CD4-positive, alpha-beta T cell treated with Interleukin-1 beta for 1 hour (primary cell): ENCODE data around the gene LRP1-AS.

Experiments used
- DNase-seq, 2 donors: peaks; one replicate each; pipeline ENCODE4 v3.0.0-alpha.2; 2020 to 2022

The LRP1-AS gene

DNA sequence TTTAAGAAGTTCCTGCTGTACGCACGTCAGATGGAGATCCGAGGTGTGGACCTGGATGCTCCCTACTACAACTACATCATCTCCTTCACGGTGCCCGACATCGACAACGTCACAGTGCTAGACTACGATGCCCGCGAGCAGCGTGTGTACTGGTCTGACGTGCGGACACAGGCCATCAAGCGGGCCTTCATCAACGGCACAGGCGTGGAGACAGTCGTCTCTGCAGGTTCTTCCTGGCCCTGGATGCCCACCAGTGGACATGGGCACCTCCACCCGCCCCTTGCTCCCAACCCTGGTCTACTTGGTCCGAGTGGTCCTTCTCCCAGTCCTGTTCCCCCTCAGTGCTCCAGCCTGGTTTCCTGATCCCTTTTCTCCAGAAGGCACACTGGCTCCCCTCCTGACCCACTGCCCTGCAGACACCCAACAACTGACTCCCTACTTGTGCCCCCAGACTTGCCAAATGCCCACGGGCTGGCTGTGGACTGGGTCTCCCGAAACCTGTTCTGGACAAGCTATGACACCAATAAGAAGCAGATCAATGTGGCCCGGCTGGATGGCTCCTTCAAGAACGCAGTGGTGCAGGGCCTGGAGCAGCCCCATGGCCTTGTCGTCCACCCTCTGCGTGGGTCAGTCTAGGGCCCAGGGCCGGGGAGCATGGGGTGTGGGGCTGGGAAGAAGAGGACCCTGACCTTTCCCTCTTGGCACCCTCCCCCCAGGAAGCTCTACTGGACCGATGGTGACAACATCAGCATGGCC, 32.1 kb upstream of the LRP1-AS start:
- no peak for DNase-seq

DNA sequence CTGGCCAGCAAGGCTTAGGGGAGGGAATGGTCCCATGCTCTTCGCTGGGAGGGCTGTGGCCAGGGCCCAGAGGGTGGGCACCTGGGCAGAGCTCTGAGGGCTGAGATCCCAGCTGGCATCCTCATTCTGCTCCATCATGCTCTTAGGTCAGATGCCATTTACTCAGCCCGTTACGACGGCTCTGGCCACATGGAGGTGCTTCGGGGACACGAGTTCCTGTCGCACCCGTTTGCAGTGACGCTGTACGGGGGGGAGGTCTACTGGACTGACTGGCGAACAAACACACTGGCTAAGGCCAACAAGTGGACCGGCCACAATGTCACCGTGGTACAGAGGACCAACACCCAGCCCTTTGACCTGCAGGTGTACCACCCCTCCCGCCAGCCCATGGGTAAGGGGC, 30.8 kb upstream of the LRP1-AS start:
- DNase-seq: no peak

DNA sequence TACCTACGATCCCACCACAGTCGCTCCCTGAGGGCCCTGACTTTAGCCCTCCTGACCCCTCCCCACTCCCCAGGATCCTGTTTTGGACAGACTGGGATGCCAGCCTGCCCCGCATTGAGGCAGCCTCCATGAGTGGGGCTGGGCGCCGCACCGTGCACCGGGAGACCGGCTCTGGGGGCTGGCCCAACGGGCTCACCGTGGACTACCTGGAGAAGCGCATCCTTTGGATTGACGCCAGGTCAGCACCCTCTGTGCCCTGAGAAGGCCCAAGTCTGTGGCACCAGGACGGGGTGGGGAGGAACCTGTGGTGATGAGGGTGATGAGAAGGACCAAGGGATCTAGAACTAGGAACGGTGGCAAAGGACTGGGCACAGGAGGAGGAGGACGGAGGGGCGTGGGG, 29.9 kb upstream of the LRP1-AS start:
- no peak for DNase-seq

DNA sequence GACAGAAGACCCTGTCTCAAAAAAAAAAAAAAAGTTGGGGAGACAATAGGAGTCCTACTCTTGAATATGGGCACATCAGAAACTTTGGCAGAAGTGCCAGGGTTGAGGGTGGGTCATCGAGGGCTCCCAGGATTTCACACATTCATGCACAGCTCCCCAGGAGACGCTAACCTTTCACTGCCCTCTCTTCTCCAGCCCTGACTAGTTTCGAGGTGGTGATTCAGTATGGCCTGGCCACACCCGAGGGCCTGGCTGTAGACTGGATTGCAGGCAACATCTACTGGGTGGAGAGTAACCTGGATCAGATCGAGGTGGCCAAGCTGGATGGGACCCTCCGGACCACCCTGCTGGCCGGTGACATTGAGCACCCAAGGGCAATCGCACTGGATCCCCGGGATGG, 29.4 kb upstream of the LRP1-AS start:
- no peak for DNase-seq

- no peak for DNase-seq
Observed at GRCh38 chr12:57176139-57176477, 28.7 kb upstream of the LRP1-AS start.

DNA sequence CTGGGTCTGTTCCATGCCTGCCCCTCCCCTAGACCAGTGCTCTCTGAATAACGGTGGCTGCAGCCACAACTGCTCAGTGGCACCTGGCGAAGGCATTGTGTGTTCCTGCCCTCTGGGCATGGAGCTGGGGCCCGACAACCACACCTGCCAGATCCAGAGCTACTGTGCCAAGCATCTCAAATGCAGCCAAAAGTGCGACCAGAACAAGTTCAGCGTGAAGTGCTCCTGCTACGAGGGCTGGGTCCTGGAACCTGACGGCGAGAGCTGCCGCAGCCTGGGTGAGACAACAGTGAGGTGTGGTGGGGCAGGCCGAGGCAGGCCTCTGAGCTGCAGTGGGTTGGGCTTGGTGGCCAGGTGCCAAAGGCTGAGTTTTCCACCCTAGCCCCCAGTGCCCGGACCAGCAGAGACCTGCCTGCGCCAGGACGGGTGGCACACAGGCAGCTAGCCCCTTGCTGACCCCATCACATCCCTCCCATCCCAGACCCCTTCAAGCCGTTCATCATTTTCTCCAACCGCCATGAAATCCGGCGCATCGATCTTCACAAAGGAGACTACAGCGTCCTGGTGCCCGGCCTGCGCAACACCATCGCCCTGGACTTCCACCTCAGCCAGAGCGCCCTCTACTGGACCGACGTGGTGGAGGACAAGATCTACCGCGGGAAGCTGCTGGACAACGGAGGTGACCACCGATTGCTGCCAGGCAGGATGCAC, 28.2 kb upstream of the LRP1-AS start:
- DNase-seq: peak; percentile 29 to 39

- DNase-seq: no peak
Observed at GRCh38 chr12:57173683-57174082, 26.3 kb upstream of the LRP1-AS start.

- DNase-seq: no peak
Observed at GRCh38 chr12:57173089-57173488, 25.7 kb upstream of the LRP1-AS start.

GRCh38 chr12:57171668-57172067, 24.2 kb upstream of the LRP1-AS start:
- no peak for DNase-seq

DNA sequence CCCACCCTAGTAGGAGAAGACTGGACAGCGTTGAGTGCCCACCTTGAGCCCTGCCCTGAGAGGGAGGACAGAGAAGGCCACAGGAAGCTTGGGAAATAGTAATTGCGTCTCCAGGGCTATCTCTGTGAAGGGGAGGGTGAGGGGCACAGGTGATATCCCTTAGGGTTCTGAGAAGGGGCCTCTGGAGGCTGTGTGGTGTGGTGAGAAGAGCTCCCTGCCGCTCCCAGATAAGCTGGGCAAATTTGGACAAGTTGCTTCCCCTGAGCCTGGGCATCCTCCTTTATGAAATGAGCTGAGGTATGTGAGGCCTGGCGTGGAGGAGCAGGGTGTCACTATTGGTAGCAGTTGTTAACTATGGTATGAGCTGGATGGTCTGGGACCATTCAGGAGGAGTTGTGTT, 23.5 kb upstream of the LRP1-AS start:
- no peak for DNase-seq

DNA sequence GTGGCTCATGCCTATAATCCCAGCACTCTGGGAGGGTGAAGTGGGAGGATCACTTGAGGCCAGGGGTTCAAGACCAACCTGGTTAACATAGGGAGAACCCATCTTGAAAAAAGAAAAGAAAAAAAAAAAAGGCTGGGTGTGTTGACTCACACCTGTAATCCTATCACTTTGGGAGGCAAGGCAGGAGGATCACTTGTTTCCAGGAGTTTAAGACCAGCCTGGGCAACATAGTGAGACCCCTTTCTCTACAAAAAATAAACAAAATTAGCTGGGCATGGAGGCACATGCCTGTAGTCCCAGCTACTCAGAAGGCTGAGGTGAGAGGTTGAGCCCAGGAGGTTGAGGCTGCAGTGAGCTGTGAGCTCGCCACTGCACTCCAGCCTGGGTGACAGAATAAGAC, 23.0 kb upstream of the LRP1-AS start:
- DNase-seq: no peak

DNA sequence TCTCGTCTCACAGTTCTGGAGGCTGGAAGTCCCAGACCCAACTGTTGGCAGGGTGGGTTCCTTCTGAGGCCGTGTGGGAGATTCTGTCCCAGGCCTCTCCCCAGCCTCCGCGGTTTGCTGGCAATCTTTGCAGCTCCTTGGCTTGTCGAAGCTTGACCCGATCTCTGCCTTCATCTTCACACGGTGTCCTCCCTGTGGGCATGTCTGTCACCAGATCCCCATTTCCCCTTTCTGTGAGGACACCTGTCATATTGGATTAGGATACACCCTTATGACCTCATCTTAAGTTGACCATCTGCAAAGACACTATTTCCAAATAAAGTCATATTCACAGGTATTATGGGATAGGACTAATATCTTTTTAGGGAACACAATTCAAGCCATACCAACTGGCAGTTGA, 22.6 kb upstream of the LRP1-AS start:
- no peak for DNase-seq

GRCh38 chr12:57169046-57169795, 21.8 kb upstream of the LRP1-AS start:
- no peak for DNase-seq

DNA sequence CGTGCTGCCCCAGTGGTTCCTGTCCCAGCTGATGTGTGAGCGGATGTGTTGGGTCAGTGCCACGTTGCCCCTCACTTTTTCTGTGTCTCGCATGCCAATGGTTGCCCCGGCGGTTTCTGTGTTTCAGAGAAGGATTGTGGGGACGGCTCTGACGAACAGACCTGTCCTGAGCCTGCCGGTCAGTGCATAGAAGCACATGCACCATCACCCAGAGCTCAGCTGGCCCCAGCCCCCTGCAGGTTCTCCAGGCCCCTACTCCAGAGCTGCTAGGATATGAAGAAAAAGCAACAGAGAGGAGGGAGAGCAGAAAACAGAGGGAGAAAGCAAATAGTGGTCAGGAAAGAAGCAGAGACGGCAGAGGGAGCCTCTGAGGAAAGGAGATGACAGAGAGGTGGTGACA, 20.6 kb upstream of the LRP1-AS start:
- DNase-seq: no peak

DNA sequence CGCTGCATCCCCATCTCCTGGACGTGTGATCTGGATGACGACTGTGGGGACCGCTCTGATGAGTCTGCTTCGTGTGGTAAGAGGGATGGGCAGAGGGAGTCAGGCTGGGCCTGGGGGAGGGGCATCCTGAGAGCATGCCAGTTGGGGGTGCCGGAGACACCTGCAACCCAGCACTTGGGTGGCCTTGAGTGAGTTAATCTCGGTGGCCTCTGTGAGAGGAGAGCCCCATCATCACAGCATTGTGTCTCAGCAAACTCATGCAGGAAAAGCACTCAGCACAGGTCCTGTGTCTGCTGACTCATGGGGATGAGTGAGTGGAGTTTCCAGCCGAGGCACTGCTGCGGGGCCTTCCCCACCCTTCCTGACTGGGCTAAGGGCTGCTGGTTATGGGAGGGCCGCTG, 19.6 kb upstream of the LRP1-AS start:
- no peak for DNase-seq

- no peak for DNase-seq
Observed at GRCh38 chr12:57165741-57166140, 18.3 kb upstream of the LRP1-AS start.

DNA sequence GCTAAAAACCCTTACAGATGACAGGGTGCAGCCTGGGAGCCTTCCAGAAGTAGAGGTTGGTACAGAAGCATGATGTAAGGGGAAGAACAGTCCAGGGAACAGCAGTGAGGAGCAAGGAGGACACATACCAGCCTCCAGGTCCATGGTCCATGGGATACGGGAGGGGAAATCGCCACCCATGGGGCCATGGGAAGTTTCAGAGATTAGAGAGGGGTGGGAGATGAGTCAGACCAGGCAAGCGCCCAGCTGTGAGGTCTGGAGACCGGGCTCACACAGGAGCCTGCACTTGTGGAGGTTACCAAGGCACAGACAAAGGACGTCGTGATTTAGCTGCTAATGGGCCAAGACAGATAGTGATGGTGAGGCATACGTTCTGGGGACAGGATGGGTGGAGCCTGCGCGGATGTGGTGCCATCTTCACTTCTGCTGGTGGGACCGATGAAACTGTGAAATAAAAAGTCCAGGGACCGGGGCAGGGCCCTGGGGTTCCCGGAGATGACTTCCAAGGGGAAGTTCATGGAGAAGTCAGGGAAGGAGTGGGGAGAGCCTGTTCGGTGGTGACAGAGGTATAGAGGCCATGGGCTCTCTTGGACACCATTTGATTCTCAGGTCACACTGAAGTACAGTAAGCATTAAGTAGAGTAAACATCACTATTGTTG, 17.7 kb upstream of the LRP1-AS start:
- DNase-seq: no peak

- DNase-seq: no peak
Observed at GRCh38 chr12:57164454-57164853, 17.0 kb upstream of the LRP1-AS start.

- no peak for DNase-seq
Observed at GRCh38 chr12:57162553-57163125, 15.2 kb upstream of the LRP1-AS start.

DNA sequence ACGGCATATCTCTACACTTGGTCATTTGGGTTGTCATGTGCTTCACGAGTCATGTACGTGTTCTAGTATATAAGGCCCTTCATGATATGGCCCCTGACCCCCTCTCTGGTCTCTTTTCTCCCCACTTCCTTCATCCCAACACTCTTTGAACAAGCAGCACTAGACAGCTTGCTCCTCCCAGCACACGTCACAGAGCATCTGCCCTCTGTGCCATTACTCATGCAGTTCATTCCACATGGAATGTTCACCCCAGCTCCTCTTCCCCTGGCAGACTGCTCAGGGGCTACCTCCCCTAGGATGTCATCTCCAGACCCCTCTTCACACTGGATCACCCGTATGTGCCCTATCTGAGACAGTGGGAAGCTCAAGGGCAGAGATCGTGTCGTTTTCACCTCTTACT, 14.1 kb upstream of the LRP1-AS start:
- no peak for DNase-seq

DNA sequence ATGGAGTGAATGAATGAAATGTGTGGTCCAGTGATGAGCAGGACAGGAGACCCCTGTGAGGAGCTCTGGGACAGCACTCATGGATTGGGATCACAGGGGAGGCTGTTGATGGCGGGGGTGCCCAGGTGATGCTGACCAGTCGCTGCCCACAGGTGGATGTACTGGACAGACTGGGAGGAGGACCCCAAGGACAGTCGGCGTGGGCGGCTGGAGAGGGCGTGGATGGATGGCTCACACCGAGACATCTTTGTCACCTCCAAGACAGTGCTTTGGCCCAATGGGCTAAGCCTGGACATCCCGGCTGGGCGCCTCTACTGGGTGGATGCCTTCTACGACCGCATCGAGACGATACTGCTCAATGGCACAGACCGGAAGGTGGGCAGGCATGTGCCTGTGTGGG, 13.3 kb upstream of the LRP1-AS start:
- no peak for DNase-seq

DNA sequence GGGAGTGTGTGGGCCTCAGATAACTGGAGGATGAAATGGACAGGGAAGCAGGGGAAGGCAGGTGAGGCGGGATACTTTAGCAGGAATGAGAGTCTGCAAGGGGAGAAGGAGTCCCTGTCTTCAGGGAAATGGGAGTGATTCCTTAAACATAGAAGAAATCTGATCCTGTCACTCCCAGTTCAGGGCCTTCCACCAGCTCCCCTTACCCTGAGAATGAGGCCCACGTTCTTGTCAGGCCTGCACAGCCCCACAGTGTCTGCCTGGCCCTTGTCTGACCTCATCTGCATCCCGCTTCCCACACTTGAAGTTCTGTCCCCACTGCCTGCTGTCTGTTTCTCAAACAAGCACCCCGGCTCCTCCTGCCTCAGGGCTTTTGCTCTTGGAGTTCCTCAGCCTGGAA, 12.6 kb upstream of the LRP1-AS start:
- DNase-seq: no peak

GRCh38 chr12:57159311-57159710, 11.9 kb upstream of the LRP1-AS start:
- DNase-seq: no peak
